HG02938 (cell line): Measurements from ENCODE around the gene SLC16A12.
"Not testable (repeated sequence)": the region's sequence is repeated elsewhere in the genome, so short reads cannot be mapped to it uniquely, and the experiment has no call there.

Source experiments
- ATAC-seq: cut with Tn5 transposase; IDR thresholded peaks from one replicate; pipeline ENCODE4 v1.9.1; 2021; ENCODE audit warnings: mild to moderate bottlenecking, moderate library complexity; ENCODE audit not compliant: unreplicated experiment

Gene SLC16A12

DNA sequence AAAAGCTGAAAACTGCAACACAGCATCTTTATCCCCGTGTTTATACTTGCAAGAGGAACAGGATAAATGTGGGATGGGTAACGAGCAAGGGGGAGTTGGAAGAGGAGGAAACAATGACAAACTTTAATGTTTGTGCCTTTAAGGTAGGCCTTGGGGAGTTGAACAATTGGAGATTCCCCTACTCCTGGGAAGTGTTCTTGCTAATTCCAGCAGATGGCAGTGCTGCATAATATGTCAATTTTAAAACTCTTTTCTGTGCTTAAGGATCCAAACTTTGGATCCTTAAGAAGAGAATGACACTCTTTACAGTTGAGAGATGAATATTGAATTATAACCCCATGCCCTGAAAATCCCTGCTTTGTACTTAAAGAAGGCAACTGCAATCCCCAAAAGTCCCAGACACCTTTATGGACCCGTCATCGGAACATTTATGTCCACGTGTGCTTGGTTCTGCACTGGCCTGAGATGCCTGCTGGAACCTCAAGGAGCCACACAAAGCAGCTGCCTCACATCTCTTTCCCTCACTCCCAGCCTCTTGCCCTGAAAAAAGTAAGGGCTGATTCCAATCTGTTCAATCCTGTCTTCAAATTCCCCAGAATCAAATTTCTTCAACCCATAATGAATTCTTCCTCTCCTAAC is 109.0 kb downstream of the SLC16A12 start:
- no peak for ATAC-seq

DNA sequence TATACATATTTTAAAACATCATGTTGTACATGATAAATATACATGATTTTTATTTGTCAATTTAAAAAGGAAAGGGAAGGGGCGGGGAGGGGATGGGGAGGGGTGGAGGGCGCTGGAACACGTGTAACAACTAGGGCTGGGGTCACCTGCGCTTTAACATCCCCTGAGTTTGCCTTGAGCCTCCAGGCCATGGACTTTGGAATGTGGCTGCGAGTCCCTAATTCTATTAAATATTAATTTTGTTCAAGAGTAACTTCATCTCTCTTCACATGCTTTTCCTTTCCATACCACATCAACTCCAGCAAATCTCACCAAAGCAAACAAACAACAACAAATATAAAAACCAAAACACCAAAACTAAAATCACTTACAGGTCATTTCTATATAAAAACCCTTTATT is 110.4 kb downstream of the SLC16A12 start:
- no peak for ATAC-seq

GRCh38 chr10:89421018-89421476 is 114.3 kb downstream of the SLC16A12 start:
- no peak for ATAC-seq

GRCh38 chr10:89419548-89419947 is 115.8 kb downstream of the SLC16A12 start:
- ATAC-seq: no peak

DNA sequence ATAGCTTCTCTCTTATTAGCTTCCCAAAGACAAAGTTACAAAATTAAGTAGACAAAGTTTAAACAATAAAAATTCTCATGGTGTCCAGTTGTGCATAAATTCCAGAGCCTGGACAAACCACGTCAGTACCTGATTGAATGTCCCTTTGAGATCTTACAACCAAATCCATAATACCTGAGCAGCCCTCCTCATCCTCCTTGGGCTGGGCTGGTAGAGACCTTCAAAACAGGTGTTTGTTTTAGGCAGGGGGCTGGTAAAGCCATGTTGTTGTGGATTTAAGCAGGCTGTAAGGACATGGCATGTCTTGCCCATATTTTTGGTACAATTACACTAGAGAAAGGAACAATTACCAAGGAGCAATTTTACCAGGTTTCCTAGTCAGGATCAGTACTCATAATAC is 118.9 kb downstream of the SLC16A12 start:
- no peak for ATAC-seq

- peak; percentile 34 for ATAC-seq
These were observed 120.2 kb downstream of the SLC16A12 start for GRCh38 chr10:89414879-89415821.

GRCh38 chr10:89414146-89414878 is 121.1 kb downstream of the SLC16A12 start, which contains the start of gene IFIT5:
Gene IFIT5 (plus strand): TSS chr10:89414568. CDS start chr10:89414799, 231 bp downstream.
- peak; percentile 83 for ATAC-seq

GRCh38 chr10:89413398-89413912 is 121.9 kb downstream of the SLC16A12 start:
- ATAC-seq: no peak

- ATAC-seq: not testable (repeated sequence)
These were observed 123.1 kb downstream of the SLC16A12 start for GRCh38 chr10:89412276-89412675.

DNA sequence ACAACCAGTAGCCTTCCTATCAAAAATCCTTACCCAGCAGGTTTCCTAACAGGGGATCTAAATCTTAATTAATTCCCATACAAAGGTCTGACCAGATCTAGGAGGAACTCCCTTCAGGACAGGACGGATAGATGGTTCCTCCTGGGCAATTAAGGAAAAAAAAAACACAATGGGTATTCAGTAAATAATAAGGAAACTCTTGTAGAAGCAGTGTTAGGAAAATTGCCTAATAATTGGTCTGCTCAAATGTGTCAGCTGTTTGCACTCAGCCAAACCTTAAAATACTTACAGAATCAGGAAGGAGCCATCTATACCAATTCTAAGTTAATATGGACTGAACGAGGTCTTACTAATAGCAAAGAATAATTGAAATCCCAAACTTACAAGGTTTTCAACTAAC is 124.3 kb downstream of the SLC16A12 start:
- ATAC-seq: not testable (repeated sequence)

- not testable (repeated sequence) for ATAC-seq
These were observed 124.8 kb downstream of the SLC16A12 start for GRCh38 chr10:89410551-89410950.

- not testable (repeated sequence) for ATAC-seq
These were observed 126.1 kb downstream of the SLC16A12 start for GRCh38 chr10:89409282-89409681.

- ATAC-seq: not testable (repeated sequence)
These were observed 127.6 kb downstream of the SLC16A12 start for GRCh38 chr10:89407792-89408191.

- ATAC-seq: not testable (repeated sequence)
These were observed 129.2 kb downstream of the SLC16A12 start for GRCh38 chr10:89406178-89406577.

DNA sequence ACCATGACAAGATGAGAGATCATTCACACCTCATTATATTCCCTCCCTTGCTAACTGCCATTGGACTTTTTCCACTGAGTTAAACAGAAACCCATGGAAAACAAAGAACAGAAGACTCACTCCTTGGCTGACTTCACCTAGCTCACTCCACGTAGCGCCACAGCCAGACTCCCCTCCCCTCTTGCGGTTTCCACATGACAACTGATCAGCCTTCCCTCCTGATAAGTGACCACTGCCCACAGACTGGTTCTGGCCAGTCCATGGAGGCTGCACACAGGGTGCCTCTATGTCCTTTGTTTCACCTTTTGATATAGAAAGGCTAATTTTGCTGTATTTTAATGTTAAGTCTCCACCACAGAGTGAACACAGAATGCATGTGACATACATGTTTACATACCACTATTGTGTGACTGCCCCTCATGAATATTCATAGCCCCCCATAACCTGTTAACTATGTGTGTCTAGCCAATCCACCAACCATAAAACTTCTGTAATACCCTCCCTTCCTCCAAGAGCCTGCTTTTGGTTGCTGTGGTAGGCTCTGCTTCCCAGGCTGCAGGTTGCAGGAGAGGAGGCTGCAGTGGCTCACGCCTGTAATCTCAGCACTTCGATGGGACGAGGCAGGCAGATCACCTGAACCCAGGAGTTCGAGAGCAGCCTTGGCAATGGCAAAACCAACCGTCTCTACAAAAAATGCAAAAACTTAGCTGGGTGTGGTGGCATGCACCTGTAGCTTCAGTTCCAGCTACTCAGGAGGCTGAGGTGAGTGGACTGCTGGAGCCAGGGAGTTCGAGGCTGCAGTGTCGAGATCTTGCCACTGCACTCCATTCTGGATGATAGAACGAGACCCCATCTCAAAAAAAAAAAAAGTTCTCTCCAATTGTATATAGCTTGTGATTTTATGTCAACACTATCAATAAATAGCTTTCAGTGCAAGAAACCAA is 131.0 kb downstream of the SLC16A12 start:
- no peak for ATAC-seq

DNA sequence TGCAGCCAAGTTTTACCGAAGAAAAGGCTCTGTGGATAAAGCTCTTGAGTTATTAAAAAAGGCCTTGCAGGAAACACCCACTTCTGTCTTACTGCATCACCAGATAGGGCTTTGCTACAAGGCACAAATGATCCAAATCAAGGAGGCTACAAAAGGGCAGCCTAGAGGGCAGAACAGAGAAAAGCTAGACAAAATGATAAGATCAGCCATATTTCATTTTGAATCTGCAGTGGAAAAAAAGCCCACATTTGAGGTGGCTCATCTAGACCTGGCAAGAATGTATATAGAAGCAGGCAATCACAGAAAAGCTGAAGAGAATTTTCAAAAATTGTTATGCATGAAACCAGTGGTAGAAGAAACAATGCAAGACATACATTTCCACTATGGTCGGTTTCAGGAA is 132.4 kb downstream of the SLC16A12 start:
- no peak for ATAC-seq

DNA sequence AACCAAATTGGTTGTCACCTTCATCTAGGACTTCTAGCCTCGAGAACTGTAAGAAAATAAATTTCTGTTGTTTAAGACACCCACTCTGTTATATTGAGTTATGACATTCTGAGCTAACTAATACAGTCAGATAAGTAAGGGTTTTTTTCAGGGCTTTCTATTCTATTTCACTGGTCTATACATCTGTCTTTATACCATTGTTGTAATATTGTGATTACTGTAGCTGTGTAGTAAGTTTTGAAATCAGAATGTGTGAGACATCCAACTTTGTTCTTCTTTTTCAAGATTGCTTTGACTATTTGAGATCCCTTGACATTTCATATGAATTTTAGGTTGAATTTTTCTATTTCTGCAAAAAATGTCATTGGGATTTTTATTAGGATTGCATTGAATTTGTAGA is 135.4 kb downstream of the SLC16A12 start:
- ATAC-seq: no peak

- ATAC-seq: no peak
These were observed 137.2 kb downstream of the SLC16A12 start for GRCh38 chr10:89398003-89398749.

DNA sequence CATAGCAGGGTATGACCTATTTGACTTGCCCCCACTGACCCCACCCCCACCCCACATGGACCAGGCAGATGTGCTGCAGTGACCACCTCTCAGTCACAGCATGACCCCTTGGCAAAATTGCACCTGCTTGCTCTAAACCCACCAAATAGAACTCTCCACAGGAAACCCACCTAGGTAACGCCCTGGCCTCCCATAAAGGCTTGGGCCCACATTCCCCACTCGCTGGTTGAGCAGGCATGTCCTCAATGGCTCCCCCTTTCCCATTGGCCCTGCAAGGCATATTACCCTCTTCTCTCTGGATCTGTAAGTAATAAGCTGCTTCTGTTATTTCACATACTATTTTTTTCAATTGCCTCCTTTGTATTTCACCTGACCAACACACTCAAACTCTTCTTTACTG is 140.3 kb downstream of the SLC16A12 start:
- no peak for ATAC-seq
